ENCODE measurements around the gene TNFRSF18.

The TNFRSF18 gene

GRCh38 chr1:1226566-1227362, 20.4 kb upstream of the TNFRSF18 start:
- DNase-seq = no peak

DNA sequence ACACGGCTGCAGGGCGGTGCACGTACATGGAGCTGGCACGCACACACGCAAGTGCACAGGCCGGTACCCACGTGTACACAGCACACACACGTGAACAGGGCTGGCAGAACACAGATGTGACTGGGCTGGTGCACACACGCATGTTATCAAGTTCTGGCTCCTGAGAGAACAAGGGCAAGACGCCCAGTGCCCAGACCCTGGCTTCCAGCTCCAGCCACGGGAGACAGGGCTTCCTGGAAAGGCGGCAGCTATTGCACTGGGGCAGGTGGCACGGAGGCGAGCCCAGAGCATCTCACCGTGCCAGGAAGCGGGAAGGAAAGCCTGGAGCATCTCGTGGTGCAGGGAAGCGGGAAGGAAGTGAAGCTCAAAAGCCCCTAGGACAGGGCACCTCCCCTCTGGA, 19.5 kb upstream of the TNFRSF18 start:
- no peak for DNase-seq

DNA sequence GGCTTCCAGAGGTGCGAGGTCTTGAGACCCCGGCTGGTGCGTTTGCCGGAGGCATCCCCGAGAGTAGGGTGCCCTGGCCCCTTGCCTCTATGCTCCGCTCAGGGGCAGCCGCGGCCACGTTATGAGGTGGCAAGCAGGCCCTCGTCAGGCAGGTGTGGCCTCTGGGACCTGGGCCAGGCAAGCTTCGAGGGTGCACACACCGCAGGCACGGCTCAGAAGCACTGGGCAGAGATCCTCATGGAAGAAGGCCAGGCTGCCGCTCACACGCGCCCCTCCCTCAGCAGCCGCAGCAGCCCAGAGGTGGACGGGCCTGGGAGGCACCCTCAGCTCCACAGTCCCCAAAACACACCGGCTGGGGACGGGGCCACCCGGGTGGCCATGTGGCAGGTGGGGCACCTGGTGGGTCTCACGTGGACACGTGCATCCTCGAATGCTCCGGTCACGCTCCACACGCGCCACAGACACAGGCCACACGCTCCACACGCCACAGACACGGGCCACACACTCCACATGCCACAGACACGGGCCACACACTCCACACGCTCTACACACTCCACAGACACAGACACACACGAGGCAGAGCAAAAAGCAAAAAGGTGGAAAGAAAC, 18.9 kb upstream of the TNFRSF18 start:
- no peak for DNase-seq

DNA sequence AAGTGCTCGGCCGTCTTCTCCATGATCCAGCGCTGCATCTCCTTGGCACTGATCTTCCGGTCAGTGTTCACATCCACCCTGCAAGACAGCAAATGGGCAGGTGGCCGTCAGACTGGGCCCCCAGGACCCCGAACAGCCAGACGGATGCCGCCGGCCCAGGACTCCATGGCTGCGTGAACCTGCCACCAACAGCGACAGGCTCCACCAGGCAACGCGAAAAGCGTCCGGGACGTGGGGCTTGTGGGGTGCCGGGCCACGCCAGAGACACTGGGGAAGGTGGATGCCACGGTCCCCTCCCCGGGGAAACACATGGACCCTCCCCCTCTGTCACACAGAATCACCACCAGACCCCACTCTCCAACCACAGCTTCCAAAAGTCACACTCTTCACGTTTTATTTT, 17.5 kb upstream of the TNFRSF18 start:
- no peak for DNase-seq

DNA sequence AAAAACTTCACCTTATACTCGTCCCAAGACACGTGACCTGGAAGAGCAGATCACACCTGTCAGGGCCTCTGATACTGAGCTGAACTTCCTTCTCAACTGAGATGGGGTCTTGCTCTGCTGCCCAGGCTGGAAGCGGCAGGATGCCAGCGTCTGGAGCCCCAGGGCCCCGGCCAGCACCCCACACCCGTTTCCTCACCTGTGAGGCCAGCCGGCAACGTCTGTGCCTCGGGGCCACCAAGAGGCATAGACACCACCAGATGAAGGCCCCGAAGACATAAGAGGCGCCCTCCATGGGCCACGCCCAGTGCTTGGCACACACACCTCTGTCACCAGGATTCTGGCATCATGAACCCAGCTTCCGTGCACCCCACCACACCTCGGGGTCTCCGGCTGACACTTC, 16.9 kb upstream of the TNFRSF18 start:
- DNase-seq = no peak

DNA sequence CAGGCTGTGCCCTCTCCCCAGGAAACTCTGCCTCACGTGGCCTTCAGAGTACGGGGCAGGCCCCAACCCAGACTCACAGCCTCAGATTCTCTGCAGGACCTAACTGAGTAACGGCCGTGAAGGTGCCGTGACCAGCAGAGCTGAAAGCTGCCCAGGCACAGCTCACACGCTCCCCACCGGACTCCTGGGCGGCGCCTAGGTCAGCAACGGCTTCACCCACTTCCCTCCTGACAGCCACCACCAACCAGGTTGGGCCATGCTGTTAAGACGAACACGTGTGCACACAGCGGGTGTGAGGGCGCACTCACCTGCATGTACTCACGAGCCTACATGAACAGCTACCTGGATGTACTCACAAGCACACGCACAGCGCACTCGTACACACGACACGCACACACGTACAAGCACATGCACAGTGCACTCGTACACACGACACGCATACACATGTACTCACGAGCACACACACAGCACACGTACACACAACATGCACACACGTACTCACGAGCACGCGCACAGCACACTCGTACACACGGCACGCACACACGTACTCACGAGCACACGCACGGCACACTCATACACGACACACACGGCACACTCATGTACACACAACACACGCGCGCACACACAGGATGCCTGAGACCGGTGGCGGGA, 16.3 kb upstream of the TNFRSF18 start:
- DNase-seq = no peak

GRCh38 chr1:1221887-1222574, 15.6 kb upstream of the TNFRSF18 start:
- DNase-seq = no peak

DNA sequence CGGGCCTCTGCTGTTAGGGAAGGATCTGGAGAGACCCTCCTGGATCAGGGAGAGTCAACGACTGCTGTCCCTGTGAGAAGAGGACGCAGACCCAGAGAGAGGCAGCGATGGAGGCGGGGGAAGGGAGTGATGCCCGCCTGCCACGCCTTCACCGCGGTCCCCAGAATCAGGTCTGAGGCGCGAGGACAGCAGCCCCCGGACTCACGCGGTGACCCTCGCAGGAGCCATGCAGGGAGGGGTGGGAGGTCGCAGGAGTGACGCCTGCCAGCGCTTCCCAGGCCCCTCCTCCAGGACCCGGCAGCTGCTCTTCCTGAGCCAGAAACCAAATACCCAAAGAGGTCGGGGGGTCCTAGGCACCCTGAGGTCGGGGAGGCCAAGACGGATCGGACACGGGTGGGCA, 13.8 kb upstream of the TNFRSF18 start:
- DNase-seq = no peak

- no peak for DNase-seq
Measured at GRCh38 chr1:1219341-1219740, 12.9 kb upstream of the TNFRSF18 start.

GRCh38 chr1:1218524-1219200, 12.3 kb upstream of the TNFRSF18 start:
- no peak for DNase-seq

- DNase-seq = no peak
Measured at GRCh38 chr1:1217621-1218523, 11.5 kb upstream of the TNFRSF18 start.

DNA sequence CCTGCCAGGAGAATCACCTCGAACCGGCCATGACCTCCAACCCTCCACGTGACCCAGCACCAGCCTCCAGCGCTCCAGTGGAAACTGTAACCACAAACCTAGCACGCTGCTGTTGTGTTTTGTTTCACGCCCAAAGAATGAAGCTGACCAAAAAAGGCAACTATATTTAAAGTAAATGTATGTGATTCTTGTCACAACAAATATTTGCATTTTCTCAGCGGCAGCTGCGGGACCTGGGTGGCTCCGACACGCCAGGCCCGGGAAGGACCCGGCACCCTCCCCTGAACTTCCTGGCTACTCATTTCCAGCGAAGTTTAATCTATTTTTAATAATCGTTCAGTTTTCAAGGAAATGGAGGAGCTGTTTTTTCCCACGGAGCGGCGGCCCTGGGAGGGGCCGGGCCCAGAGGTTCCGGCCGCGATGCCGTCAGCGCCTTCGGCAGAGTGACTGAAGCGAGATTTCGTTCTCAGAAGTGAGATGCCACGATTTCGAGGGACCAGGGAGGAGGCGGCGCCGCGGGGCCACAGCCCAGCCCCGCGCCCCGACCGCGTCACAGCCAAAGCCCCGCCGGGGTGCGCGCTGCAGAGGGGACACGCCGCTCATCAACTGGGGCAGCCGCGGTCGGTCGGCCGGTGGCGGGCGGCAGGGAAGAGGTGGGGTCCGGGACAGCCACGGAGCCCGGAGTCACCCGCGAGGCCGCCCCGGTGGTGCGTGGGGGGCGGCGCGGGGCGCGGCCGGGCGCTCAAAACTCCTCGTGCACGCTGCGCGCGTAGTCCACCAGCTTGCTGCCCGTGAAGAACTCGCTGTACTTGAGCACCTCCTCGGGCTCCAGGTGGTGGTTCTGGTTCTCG, 10.6 kb upstream of the TNFRSF18 start:
- no peak for DNase-seq

- no peak for DNase-seq
Measured at GRCh38 chr1:1215881-1216605, 9.7 kb upstream of the TNFRSF18 start.

DNA sequence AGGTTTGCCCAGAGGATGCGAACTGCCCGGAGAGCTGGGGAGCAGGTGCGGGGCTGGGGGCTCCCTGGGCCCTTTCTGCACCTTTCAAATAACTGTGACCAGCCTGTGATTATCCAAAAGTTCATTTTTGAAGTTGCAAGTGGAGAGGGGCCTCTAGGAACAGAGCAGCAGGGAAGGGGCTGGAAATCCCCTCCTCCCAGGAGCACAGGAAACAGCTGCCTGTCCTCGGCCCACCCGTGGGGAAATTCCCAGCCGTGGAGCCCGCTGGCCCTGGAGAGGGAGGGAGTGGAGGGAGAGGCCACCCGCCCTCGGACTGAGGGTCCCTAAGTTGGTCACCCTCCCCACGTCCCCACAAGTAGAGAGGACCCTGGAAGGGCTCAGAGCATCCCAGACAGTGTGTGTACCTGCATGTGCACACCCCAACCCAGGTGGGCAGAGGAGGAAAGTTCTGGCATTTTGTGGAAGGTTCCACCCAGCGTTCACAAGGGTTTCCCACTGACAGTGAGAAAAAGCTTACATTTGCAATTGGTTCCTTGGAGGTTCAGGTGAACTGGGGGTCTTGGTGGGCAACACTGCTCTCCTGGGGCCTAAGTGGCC, 8.8 kb upstream of the TNFRSF18 start:
- DNase-seq = no peak

DNA sequence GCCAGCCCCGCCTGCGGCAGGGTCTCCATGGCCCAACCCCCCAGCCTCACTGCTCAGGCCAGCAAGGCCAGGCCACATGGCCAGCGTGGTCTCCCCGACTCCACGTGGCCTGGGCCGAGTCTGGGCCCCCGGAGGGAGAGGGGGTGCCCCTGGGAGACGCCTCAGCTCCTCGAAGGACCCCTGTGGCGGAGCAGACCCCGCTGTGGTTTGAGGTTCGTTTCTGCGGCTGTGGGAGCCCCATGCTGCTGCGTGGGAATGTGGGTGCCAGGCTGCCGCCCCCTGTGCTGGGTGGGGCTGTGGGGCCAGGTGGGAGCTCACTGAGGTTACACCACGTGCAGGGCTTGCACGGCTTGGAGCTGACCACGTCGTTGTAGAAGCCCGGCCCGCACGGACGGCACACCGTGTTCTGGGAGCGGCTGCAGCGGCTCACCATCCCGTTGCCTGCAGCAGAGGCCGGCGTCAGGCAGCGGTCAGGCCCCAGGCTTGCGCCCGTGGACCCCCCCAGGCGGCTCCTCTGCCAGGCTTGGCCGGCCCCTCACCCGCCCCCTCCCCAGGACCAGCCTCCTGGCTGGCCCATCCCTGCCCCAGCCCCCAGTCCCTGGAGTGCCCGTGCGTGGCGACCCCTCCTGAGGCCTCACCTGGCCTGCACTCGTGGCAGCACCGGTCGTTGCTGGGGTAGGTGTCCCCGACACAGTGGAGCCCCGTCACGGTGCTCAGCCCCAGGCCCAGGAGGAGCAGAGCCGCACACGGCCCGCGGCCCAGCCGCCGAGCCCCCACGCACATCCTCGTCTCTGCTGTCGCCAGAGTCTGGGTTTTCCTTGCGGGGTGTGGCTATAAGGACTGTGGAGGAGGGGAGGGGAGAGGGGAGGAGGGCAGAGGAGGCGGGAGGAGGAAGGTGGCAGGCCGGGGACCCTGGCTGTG, 7.2 kb upstream of the TNFRSF18 start, which contains the start of gene TNFRSF4:
TNFRSF4 (minus strand) TSS at position 809 of the 921 bp plus-strand sequence; CDS start at position 783, 26 bp downstream.
- DNase-seq = no peak

- DNase-seq = no peak
Measured at GRCh38 chr1:1212780-1213344, 6.5 kb upstream of the TNFRSF18 start.

GRCh38 chr1:1211541-1212441, 5.4 kb upstream of the TNFRSF18 start:
- no peak for DNase-seq

Measured in NCI-H187 (cell line).